K562 (cell line): ENCODE measurements around the gene SLC30A3. TPM values are rescaled to one million over a fixed set of nuclear protein-coding genes. Genes with fewer than 3 reads are reported as not detected.

Experiments
- ATAC-seq: fragments of 200-7000 bp; cut with Tn5 transposase; 3 replicates; pipeline ENCODE4 v1.9.1; 2020; ENCODE audit warnings: moderate library complexity
- BruUV-seq: library from RNA; stranded (reverse); fragments of 400-500 nt; replicated peaks from 2 replicates; lab custom pipeline; 2021; lab: Mats Ljungman, UMichigan
- CTCF ChIA-PET: fragments of 300-600 bp; formaldehyde crosslinking; extraction: SDS; loops from one replicate; lab custom pipeline; 2021; ENCODE audit warnings: low intra/inter-chr PET ratio; lab: Yijun Ruan, JAX
- POLR2A ChIA-PET: fragments of 300-600, 350-650 bp; sonication (Branson Sonifier 250); formaldehyde crosslinking; extraction: SDS; loops from one replicate; lab custom pipeline; 2021; ENCODE audit warnings: antibody characterized with exemption, inconsistent platforms; lab: Yijun Ruan, JAX
- DNase-seq, 4 experiments: peaks; one replicate each; pipeline versions ENCODE4 v3.0.0 to v3.0.0-alpha.2; 2011 to 2018; ENCODE audit warnings: low spot score in 3 of 4, mixed read lengths in 3 of 4; ENCODE audit errors: extremely low read depth in 1 of 4
- FAIRE-seq: peaks from 2 replicates; lab custom pipeline; 2011; peaks lifted over from hg19 to GRCh38; lab: Jason Lieb, UNC
- H2AFZ ChIP-seq: 2 replicates; pipeline ENCODE4 v1.6.0; 2011; ENCODE audit warnings: low read depth, low read length, control low read depth, inconsistent platforms
- H3K27ac ChIP-seq: fragments of 200-600 bp; 3 replicates; pipeline ENCODE4 v1.8.0; 2011; ENCODE audit warnings: low read depth, mild to moderate bottlenecking, control low read depth, inconsistent platforms, low read length, moderate library complexity, mixed read lengths; ENCODE audit errors: extremely low read depth
- H3K27me3 ChIP-seq, 2 experiments: fragments of 300-600 bp in 1 of 2; 2 replicates in 1 of 2; 3 replicates in 1 of 2; pipeline versions ENCODE4 v1.6.0 to v1.8.0; 2011; ENCODE audit warnings: inconsistent platforms in 2 of 2, low read length in 2 of 2, mild to moderate bottlenecking in 1 of 2, mixed read lengths in 1 of 2, moderate library complexity in 1 of 2; ENCODE audit not compliant: control insufficient read depth in 2 of 2, insufficient read depth in 2 of 2
- H3K36me3 ChIP-seq: fragments of 300-600 bp; 3 replicates; pipeline ENCODE4 v1.8.0; 2011; ENCODE audit warnings: mild to moderate bottlenecking, low read length, inconsistent platforms; ENCODE audit not compliant: control insufficient read depth, insufficient read depth
- H3K4me1 ChIP-seq, 2 experiments: fragments of 200-600 bp in 1 of 2; replicated peaks in 1 of 2; 2 replicates in 1 of 2; 3 replicates in 1 of 2; pipeline versions ENCODE4 v1.5.1 to v1.8.0; 2011; ENCODE audit warnings: inconsistent platforms in 2 of 2, low read length in 2 of 2, mild to moderate bottlenecking in 1 of 2, mixed read lengths in 1 of 2, moderate library complexity in 1 of 2; ENCODE audit not compliant: control insufficient read depth in 2 of 2, insufficient read depth in 2 of 2
- H3K4me2 ChIP-seq: 2 replicates; pipeline ENCODE4 v1.6.1; 2011; ENCODE audit warnings: low read length, control low read depth, inconsistent platforms, mixed read lengths; ENCODE audit not compliant: insufficient read depth
- H3K4me3 ChIP-seq: fragments of 200-600 bp; sonication (generic), shearing (Covaris generic); 2 replicates; pipeline ENCODE4 v1.5.1; 2016; ENCODE audit warnings: control low read depth, inconsistent platforms
- H3K79me2 ChIP-seq: fragments of 200-600 bp; 3 replicates; pipeline ENCODE4 v1.8.0; 2011; ENCODE audit warnings: low read length, inconsistent platforms; ENCODE audit not compliant: control insufficient read depth, insufficient read depth
- H3K9ac ChIP-seq, 2 experiments: 2 replicates each; pipeline versions ENCODE4 v1.6.0 to v1.6.1; 2011; ENCODE audit warnings: low read depth in 2 of 2, low read length in 2 of 2, control low read depth in 1 of 2, inconsistent platforms in 1 of 2, mild to moderate bottlenecking in 1 of 2, mixed read lengths in 1 of 2; ENCODE audit not compliant: insufficient read depth in 1 of 2
- H3K9me1 ChIP-seq: one replicate; pipeline ENCODE4 v1.6.0; 2011; ENCODE audit warnings: inconsistent platforms, mild to moderate bottlenecking, low read length, moderate library complexity; ENCODE audit not compliant: control insufficient read depth, insufficient read depth
- H3K9me3 ChIP-seq: replicated peaks from 2 replicates; pipeline ENCODE4 v1.5.1; 2011; ENCODE audit warnings: low read depth, low read length, inconsistent platforms; ENCODE audit not compliant: control insufficient read depth, insufficient read depth
- H4K20me1 ChIP-seq: replicated peaks from 2 replicates; pipeline ENCODE4 v1.6.1; 2011; ENCODE audit warnings: low read length, inconsistent platforms, mixed read lengths; ENCODE audit not compliant: control insufficient read depth, insufficient read depth
- LARP7 ChIP-seq: fragments of 450-650 bp; IDR thresholded peaks from 2 replicates; pipeline ENCODE4 v1.6.1; 2016
- PTRF ChIP-seq: fragments of 450-650 bp; IDR thresholded peaks from 2 replicates; pipeline ENCODE4 v1.6.1; 2016; ENCODE audit warnings: mild to moderate bottlenecking, missing genetic modification characterization, missing compliant biosample characterization
- WGBS: fragments of 100-300 bp; shearing (Covaris generic); methylation state at CpG from one replicate; pipeline ENCODE4 v1.1.6; 2016; ENCODE audit warnings: low coverage, mixed read lengths; ENCODE audit not compliant: insufficient coverage; ENCODE audit errors: missing lambda C conversion rate; 5-methylcytosine and 5-hydroxymethylcytosine counted together
- in situ Hi-C: fragments of 300-500 bp; cut with MboI; formaldehyde crosslinking; loops from 4 replicates; pipeline ENCODE4 v1.15.0; 2018; ENCODE audit warnings: inconsistent platforms, mixed read lengths
- intact Hi-C: fragments of 100-400 bp; cut with micrococcal nuclease; formaldehyde crosslinking; loops from 2 replicates; pipeline ENCODE4 v1.14.2; 2022
- polyA plus RNA-seq, 8 experiments: library from polyadenylated mRNA; depleted of rRNA in 4 of 8; stranded (reverse) in 5 of 8; unstranded in 3 of 8; fragments of >200 nt; fragmentation: Nextera tagmentation in 2 of 8; fragmentation: Illumina TruSeq in 1 of 8; extraction: Ambion mirVana in 2 of 8; extraction: Trizol in 1 of 8; gene quantifications; 2 replicates each; pipeline versions ENCODE4 v1.2.1 to v1.2.3, GENCODE V29; 2011 to 2014; ENCODE audit warnings: inconsistent platforms in 1 of 8, missing spikeins in 1 of 8
- total RNA-seq, 7 experiments: library from RNA; depleted of rRNA in 6 of 7; stranded (reverse); fragments of >200 nt in 6 of 7; fragmentation: Illumina TruSeq in 2 of 7; extraction: Trizol in 2 of 7; gene quantifications; 2 replicates each; pipeline versions ENCODE4 v1.2.1 to v1.2.3, GENCODE V29; 2011 to 2021; ENCODE audit warnings: low replicate concordance in 1 of 7
- TF ChIP-seq, protein P1 (sequence below), 2 experiments: fragments of 450-650 bp in 1 of 2; sonication (generic) in 1 of 2; formaldehyde crosslinking in 1 of 2; IDR thresholded peaks; 2 replicates each; pipeline versions ENCODE4 v1.7.1 to v1.9.0; 2016 to 2022; ENCODE audit warnings: inconsistent platforms in 1 of 2, mild to moderate bottlenecking in 1 of 2, missing genetic modification reagents in 1 of 2

SLC30A3 gene
- total and polyA plus RNA-seq, 9 of the 15 experiments (the other 6 are each of a cell fraction or from before 2014, with no cell fraction given): 0.03 to 2.7 (median 0.89) TPM; not detected in 1

DNA sequence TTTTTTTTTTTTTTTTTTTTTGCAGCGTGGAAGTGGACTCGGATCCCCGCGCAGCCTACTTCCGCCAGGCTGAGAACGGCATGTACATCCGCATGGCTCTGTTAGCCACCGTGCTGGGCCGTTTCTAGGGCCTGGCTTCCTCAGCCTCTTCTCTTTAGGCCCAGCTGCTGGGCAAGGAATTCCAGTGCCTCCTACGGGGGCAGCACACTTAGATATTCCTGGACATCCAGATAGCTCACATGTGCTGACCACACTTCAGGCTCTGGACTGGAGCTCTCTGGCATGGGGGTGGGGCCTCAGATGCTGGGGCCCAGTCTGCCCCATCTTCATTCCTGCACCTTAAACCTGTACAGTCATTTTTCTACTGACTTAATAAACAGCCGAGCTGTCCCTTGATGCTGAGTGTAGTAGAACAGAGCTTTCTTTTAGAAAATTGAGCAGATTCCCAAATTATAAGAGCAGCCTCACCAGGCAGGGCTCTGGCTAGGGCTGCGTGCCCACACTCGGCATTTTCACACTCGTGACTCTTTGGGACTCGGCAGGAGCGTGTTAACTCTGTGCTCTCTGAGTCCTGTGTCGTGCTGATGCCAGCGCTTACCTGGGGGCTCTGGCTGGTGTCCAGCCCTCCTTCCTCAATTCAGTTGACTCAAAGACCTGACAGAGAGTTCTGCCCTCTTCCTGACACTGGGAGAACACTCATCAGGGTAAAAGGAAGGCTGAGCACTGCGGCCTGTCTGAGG is 19.3 kb downstream of the SLC30A3 start:
- Histone ChIP-seq H3K9ac (no peak overlapping the region), H3K9me3 (no peaks in the 10 kb centered on the region), H2AFZ (no peak overlapping the region), H3K9me1 (no peaks in the 10 kb centered on the region), H3K79me2 (no peaks in the 10 kb centered on the region), H3K27ac (no peak overlapping the region), H3K27me3 (no peaks in the 10 kb centered on the region), H3K4me1 (peaks cover 0 to 6% of the 10 kb centered on the region in 2 experiments; a peak in 1 of 5 replicates), H4K20me1 (0 out of 2 replicates have a peak, but pooled peaks cover 4% of the 10 kb centered on the region), H3K4me3 (no peak overlapping the region), H3K36me3 (peaks cover 61% of the 10 kb centered on the region), H3K4me2 (no peak overlapping the region)
- ChIA-PET CTCF (no interaction called here), POLR2A (interaction anchor here (0.6 to 1.1 kb wide), 4 partner anchors 12 to 501 kb away, joined by 3 to 4 read pairs (median 3); no protein-coding TSS in a partner anchor)
- no peak for ATAC-seq
- 90% methylated on average over 12 of the region's 19 CpGs for WGBS
- BruUV-seq: TSS peak; percentile 29
- TF ChIP-seq, protein P1, sequence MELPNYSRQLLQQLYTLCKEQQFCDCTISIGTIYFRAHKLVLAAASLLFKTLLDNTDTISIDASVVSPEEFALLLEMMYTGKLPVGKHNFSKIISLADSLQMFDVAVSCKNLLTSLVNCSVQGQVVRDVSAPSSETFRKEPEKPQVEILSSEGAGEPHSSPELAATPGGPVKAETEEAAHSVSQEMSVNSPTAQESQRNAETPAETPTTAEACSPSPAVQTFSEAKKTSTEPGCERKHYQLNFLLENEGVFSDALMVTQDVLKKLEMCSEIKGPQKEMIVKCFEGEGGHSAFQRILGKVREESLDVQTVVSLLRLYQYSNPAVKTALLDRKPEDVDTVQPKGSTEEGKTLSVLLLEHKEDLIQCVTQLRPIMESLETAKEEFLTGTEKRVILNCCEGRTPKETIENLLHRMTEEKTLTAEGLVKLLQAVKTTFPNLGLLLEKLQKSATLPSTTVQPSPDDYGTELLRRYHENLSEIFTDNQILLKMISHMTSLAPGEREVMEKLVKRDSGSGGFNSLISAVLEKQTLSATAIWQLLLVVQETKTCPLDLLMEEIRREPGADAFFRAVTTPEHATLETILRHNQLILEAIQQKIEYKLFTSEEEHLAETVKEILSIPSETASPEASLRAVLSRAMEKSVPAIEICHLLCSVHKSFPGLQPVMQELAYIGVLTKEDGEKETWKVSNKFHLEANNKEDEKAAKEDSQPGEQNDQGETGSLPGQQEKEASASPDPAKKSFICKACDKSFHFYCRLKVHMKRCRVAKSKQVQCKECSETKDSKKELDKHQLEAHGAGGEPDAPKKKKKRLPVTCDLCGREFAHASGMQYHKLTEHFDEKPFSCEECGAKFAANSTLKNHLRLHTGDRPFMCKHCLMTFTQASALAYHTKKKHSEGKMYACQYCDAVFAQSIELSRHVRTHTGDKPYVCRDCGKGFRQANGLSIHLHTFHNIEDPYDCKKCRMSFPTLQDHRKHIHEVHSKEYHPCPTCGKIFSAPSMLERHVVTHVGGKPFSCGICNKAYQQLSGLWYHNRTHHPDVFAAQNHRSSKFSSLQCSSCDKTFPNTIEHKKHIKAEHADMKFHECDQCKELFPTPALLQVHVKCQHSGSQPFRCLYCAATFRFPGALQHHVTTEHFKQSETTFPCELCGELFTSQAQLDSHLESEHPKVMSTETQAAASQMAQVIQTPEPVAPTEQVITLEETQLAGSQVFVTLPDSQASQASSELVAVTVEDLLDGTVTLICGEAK (IDR thresholded peaks at IDR 0.05): no peak
- TF ChIP-seq, protein P1 (CRISPR knock-in tag; IDR thresholded peaks at IDR 0.05): no peak
- TF ChIP-seq PTRF (tag) (no peak), LARP7 (no peak)
- intact Hi-C loops (no loop called here), in situ Hi-C loops (no loop called here)
- no peak for FAIRE-seq
- no peak for DNase-seq
